Cerebellar nuclear complex (tissue), 1 donor: ENCODE measurements around the gene HESX1.

Experiments used
- DNase-seq, 2 experiments: peaks; one replicate each; lab custom pipeline; 2025; lab: John Stamatoyannopoulos, UW

Gene HESX1

GRCh38 chr3:57166660-57167059, 33.1 kb downstream of the HESX1 start:
- no peak for DNase-seq

GRCh38 chr3:57165641-57166040, 34.1 kb downstream of the HESX1 start:
- DNase-seq, result no peak

- DNase-seq, result no peak
Observed at GRCh38 chr3:57164657-57165573, 34.9 kb downstream of the HESX1 start, which contains the start of gene IL17RD. TSS of gene IL17RD (minus strand) at chr3:57165353. CDS start at chr3:57165286, 67 bp downstream.

- no peak for DNase-seq
Observed at GRCh38 chr3:57164217-57164656, 35.5 kb downstream of the HESX1 start.

- no peak for DNase-seq
Observed at GRCh38 chr3:57163751-57164150, 36.0 kb downstream of the HESX1 start.

GRCh38 chr3:57161915-57162314, 37.9 kb downstream of the HESX1 start:
- DNase-seq, result no peak

- DNase-seq, result no peak
Observed at GRCh38 chr3:57160765-57161538, 38.8 kb downstream of the HESX1 start.

- DNase-seq, result no peak
Observed at GRCh38 chr3:57160076-57160764, 39.6 kb downstream of the HESX1 start.

GRCh38 chr3:57158813-57159738, 40.7 kb downstream of the HESX1 start:
- DNase-seq, result no peak

GRCh38 chr3:57158325-57158724, 41.5 kb downstream of the HESX1 start:
- DNase-seq, result no peak

- DNase-seq, result no peak
Observed at GRCh38 chr3:57157545-57157944, 42.2 kb downstream of the HESX1 start.

- no peak for DNase-seq
Observed at GRCh38 chr3:57155310-57155643, 44.5 kb downstream of the HESX1 start.

GRCh38 chr3:57154470-57155309, 45.1 kb downstream of the HESX1 start:
- no peak for DNase-seq

- no peak for DNase-seq
Observed at GRCh38 chr3:57152151-57153143, 47.3 kb downstream of the HESX1 start.

GRCh38 chr3:57151749-57152148, 48.0 kb downstream of the HESX1 start:
- DNase-seq, result no peak

GRCh38 chr3:57151021-57151449, 48.7 kb downstream of the HESX1 start:
- DNase-seq, result no peak

GRCh38 chr3:57150113-57150581, 49.6 kb downstream of the HESX1 start:
- no peak for DNase-seq
